H1 (cell line): ENCODE data around the gene ANGPTL4. TPM values are rescaled to one million over a fixed set of nuclear protein-coding genes. Genes with fewer than 3 reads are reported as not detected.

Source experiments
- JUN ChIP-seq: IDR thresholded peaks from 2 replicates; pipeline ENCODE4 v1.6.1; 2011; ENCODE audit warnings: low read depth, mild to moderate bottlenecking, improper control_type of control experiment, low read length
- TAF1 ChIP-seq: IDR thresholded peaks from 2 replicates; pipeline ENCODE4 v1.6.1; 2011; ENCODE audit warnings: mild to moderate bottlenecking, low read depth, low read length
- polyA plus RNA-seq, 7 experiments: library from polyadenylated mRNA; depleted of rRNA in 3 of 7; stranded (reverse) in 5 of 7; unstranded in 2 of 7; fragments of >200 nt in 5 of 7; fragments of 200-250 nt in 2 of 7; gene quantifications; 1 replicate in 5 of 7; 2 replicates in 1 of 7; 4 replicates in 1 of 7; pipeline versions ENCODE4 v1.2.1 to v1.2.3, GENCODE V29; 2011 to 2013; ENCODE audit warnings: missing spikeins in 2 of 7, mixed read lengths in 2 of 7
- total RNA-seq: library from RNA; stranded (reverse); fragmentation: NEBNext Ultra II Directional; extraction: Animal tissue kit (Norgen Biotek cat#: 25700); gene quantifications from 2 replicates; pipeline ENCODE4 v1.2.1, GENCODE V29; 2021

ANGPTL4 gene
- total and polyA plus RNA-seq, 2 of the 8 experiments (the other 6 are each of a cell fraction or from before 2014, with no cell fraction given), result 2.3 to 6.5 TPM

- TF ChIP-seq JUN, result no peak
- TF ChIP-seq TAF1, result no peak
Measured at GRCh38 chr19:8416796-8417195, 52.8 kb downstream of the ANGPTL4 start (continued).
